Kidney (tissue), 14 donors: Measurements from ENCODE around the gene C2orf76. TPM values are rescaled to one million over a fixed set of nuclear protein-coding genes. Genes with fewer than 3 reads are reported as not detected.

Experiments
- DNase-seq, 5 donors: peaks; one replicate each; pipeline ENCODE4 v3.0.0-alpha.2; 2013 to 2020
- FAIRE-seq: peaks from 2 replicates; lab custom pipeline; 2012; peaks lifted over from hg19 to GRCh38; lab: Jason Lieb, UNC
- H3K27ac ChIP-seq, 2 donors: one replicate each; pipeline ENCODE4 v1.7.0; 2013; ENCODE audit warnings: low read depth in 2 of 2, low read length in 2 of 2, inconsistent platforms in 1 of 2
- H3K27me3 ChIP-seq: one replicate; pipeline ENCODE4 v1.7.1; 2013; ENCODE audit warnings: low read length, inconsistent platforms; ENCODE audit not compliant: control insufficient read depth, insufficient read depth
- H3K36me3 ChIP-seq, 3 donors: one replicate each; pipeline versions ENCODE4 v1.7.0 to v1.7.1; 2013; ENCODE audit warnings: low read length in 3 of 3, control low read depth in 1 of 3, inconsistent platforms in 1 of 3; ENCODE audit not compliant: insufficient read depth in 3 of 3, control insufficient read depth in 2 of 3
- H3K4me1 ChIP-seq, 3 donors: one replicate each; pipeline versions ENCODE4 v1.7.0 to v1.7.1; 2013; ENCODE audit warnings: low read length in 3 of 3, inconsistent platforms in 1 of 3, low read depth in 1 of 3; ENCODE audit not compliant: control insufficient read depth in 2 of 3, insufficient read depth in 2 of 3
- H3K4me3 ChIP-seq, 3 donors: one replicate each; pipeline versions ENCODE4 v1.7.0 to v1.8.1; 2013; ENCODE audit warnings: low read length in 3 of 3, control low read depth in 1 of 3, inconsistent platforms in 1 of 3
- H3K9ac ChIP-seq, 3 donors: one replicate each; pipeline versions ENCODE4 v1.7.0 to v1.7.1; 2013; ENCODE audit warnings: low read length in 3 of 3, control low read depth in 1 of 3, inconsistent platforms in 1 of 3
- H3K9me3 ChIP-seq, 3 donors: one replicate each; pipeline versions ENCODE4 v1.7.0 to v1.7.1; 2013; ENCODE audit warnings: low read length in 3 of 3, control low read depth in 1 of 3, inconsistent platforms in 1 of 3; ENCODE audit not compliant: control insufficient read depth in 2 of 3, insufficient read depth in 1 of 3
- intact Hi-C: fragments of 100-400 bp; cut with DNase I; formaldehyde crosslinking; loops from one replicate; pipeline ENCODE4 v1.11.1; 2022
- polyA plus RNA-seq: library from polyadenylated mRNA; stranded (reverse); fragments of 350-450 nt; fragmentation: Illumina TruSeq; extraction: RNeasy Lipid Tissue Mini Kit (QIAGEN cat#74804); gene quantifications from one replicate; pipeline ENCODE4 v1.2.3, GENCODE V29; 2014; ENCODE audit warnings: low read depth, low replicate concordance; ENCODE audit not compliant: insufficient read depth
- total RNA-seq: library from RNA; stranded (reverse); fragmentation: NEBNext Ultra II Directional; extraction: Animal tissue kit (Norgen Biotek cat#: 25700); gene quantifications from one replicate; pipeline ENCODE4 v1.2.1, GENCODE V29; 2021
- TF ChIP-seq, protein P1 (sequence below): IDR thresholded peaks from 3 replicates; pipeline ENCODE4 v1.5.1; 2012; ENCODE audit warnings: mild to moderate bottlenecking, moderate library complexity, borderline replicate concordance; ENCODE audit not compliant: insufficient read depth; ENCODE audit errors: extremely low read depth
- donor health status: control.
- donor health status: control.
- donor health status: control.
- donor health status: control.
- donor health status: control.
- donor health status: DM: yes; HTN: yes; CAD: no.
- donor health status: Normal renal cell carcinoma (clear cell type).

The C2orf76 gene
- total and polyA plus RNA-seq, 2 donors from 2014 or later, result 12.4 to 31.3 TPM

DNA sequence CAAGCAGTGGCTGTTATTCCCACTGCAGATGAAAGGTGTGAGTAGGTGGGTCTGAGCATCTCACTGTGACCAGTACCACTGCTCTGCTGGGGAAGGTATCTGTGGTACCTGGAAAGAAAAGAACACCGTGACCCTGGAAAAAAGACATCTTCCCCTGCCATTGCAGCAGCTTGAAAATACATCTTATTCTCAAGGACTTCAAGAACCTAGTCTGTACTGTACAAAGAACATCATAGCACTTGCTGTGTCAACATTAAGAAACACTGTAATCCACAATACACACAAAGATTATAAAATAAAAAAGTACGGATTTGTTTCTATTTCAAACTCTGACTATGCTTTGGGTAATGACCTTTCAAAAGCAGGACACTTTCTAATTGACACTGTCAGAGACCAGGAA lies 28.9 kb downstream of the C2orf76 start:
- Histone ChIP-seq H3K9me3 (no peaks in the 10 kb centered on the region), H3K9ac (no peak overlapping the region), H3K27me3 (no peaks in the 10 kb centered on the region), H3K36me3 (no peaks in the 10 kb centered on the region), H3K4me3 (no peak overlapping the region), H3K4me1 (no peaks in the 10 kb centered on the region), H3K27ac (no peak overlapping the region)
- FAIRE-seq (no peak), DNase-seq (no peak)
- intact Hi-C loops, result no loop called here
- TF ChIP-seq, protein P1, sequence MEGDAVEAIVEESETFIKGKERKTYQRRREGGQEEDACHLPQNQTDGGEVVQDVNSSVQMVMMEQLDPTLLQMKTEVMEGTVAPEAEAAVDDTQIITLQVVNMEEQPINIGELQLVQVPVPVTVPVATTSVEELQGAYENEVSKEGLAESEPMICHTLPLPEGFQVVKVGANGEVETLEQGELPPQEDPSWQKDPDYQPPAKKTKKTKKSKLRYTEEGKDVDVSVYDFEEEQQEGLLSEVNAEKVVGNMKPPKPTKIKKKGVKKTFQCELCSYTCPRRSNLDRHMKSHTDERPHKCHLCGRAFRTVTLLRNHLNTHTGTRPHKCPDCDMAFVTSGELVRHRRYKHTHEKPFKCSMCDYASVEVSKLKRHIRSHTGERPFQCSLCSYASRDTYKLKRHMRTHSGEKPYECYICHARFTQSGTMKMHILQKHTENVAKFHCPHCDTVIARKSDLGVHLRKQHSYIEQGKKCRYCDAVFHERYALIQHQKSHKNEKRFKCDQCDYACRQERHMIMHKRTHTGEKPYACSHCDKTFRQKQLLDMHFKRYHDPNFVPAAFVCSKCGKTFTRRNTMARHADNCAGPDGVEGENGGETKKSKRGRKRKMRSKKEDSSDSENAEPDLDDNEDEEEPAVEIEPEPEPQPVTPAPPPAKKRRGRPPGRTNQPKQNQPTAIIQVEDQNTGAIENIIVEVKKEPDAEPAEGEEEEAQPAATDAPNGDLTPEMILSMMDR, result no peak

DNA sequence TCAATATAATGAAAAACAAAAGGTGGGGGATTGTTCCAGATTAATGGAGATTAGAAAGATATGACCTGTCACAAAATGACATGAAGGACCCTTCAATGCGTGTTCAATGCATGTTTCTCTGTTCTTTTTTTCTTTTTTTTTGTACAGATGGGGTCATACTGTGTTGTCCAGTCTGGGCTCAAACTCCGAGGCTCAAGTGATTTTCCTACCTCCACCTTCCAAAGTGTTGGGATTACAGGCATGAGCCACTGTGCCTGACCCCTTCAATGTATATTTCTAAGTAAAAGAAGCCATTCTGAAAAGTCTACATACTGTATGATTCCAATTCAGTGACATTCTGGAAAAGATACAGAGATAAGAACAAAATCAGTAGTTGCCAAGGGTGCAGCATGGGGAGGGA lies 32.8 kb downstream of the C2orf76 start:
- Histone ChIP-seq H3K4me3 (no peak overlapping the region), H3K27ac (no peak overlapping the region), H3K9me3 (no peaks in the 10 kb centered on the region), H3K4me1 (no peaks in the 10 kb centered on the region), H3K9ac (no peak overlapping the region), H3K27me3 (no peaks in the 10 kb centered on the region), H3K36me3 (no peaks in the 10 kb centered on the region)
- FAIRE-seq, result no peak
- TF ChIP-seq, protein P1, result no peak
- DNase-seq, result no peak
- intact Hi-C loops, result no loop called here

DNA sequence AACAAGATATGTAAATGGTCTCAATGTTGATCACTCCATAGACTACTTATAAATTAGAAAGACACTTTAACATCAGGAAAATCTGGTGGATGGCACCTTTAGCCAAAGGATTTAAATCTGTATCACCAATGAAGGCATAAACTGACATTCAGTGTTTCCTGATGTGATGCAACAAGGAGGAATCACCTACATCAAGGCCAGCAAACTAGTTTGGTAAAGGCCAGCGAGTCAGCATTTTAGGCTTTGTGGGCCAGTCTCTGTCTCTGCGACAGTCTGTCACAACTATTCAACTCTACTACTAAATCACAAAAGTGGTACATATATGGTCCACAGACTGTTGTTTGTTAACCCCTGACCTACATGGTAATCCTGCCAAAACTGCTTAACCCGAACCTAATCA lies 33.3 kb downstream of the C2orf76 start:
- Histone ChIP-seq H3K9ac (no peak overlapping the region), H3K4me3 (no peak overlapping the region), H3K36me3 (no peaks in the 10 kb centered on the region), H3K9me3 (no peaks in the 10 kb centered on the region), H3K4me1 (no peaks in the 10 kb centered on the region), H3K27me3 (no peaks in the 10 kb centered on the region), H3K27ac (no peak overlapping the region)
- intact Hi-C loops, result no loop called here
- no peak for FAIRE-seq
- TF ChIP-seq, protein P1, result no peak
- no peak for DNase-seq

DNA sequence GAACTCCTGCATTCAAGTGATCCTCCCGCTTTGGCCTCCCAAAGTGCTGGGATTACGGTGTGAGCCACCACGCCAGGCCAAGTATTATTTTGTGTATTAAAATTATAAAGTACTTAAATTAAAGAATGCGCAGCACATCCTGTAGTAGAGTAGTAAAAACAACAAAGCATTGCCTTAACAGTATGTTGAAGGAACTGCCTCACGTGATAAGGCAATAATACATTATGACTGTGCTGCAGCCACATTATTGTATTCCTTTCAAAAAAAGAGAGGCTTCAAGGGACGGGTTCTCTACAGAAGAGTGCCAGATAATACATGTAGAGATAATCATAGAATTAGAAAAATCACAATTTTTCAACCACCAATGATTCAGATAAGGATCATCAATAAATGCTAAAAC lies 33.7 kb downstream of the C2orf76 start:
- Histone ChIP-seq H3K27me3 (no peaks in the 10 kb centered on the region), H3K4me3 (no peak overlapping the region), H3K9me3 (no peaks in the 10 kb centered on the region), H3K27ac (no peak overlapping the region), H3K36me3 (no peaks in the 10 kb centered on the region), H3K9ac (no peak overlapping the region), H3K4me1 (no peaks in the 10 kb centered on the region)
- FAIRE-seq (no peak), DNase-seq (no peak)
- TF ChIP-seq, protein P1, result no peak
- intact Hi-C loops, result no loop called here
